ENCODE measurements around the gene LITAFD.
"Not testable (repeated sequence)": the region's sequence is repeated elsewhere in the genome, so short reads cannot be mapped to it uniquely, and the experiment has no call there.

LITAFD gene

DNA sequence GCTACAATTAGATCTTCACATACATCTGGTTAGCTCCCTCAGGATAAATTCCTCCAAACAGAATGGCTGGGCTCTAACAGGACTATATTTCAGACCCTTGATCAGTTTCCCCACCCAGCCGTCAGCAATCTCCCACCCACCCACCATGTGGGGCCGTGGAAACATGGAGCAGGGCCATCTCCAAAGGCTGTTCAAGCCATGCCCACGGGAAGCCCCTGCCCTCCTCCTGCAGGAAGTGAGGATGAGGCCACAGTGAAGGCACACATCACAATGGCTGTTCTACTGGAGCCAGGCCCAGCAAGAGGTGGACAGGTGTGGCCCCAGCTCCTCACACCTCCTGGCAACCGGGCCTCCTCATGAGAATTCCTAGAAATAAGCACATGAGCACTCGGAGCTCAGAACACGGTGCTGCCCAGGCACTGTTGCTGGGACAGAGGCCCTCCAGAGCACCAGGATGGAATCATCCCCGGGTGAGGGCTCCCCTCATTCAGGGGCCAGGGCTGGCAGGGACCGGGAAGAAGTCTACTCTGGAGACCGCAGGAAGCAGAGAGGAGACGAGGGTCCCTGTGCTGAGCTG is at the start of gene LITAFD:
Gene LITAFD, plus strand, starts transcription at position 311 of the 577 bp plus-strand sequence. CDS start 2,005 bp downstream, outside the sequence.
- no peak within 1 kb of the TSS for H3K4me3 ChIP-seq (ENCODE audit: low read length)
- no peak for DNase-seq (ENCODE audit: low read depth)
- TF ChIP-seq, protein P1, sequence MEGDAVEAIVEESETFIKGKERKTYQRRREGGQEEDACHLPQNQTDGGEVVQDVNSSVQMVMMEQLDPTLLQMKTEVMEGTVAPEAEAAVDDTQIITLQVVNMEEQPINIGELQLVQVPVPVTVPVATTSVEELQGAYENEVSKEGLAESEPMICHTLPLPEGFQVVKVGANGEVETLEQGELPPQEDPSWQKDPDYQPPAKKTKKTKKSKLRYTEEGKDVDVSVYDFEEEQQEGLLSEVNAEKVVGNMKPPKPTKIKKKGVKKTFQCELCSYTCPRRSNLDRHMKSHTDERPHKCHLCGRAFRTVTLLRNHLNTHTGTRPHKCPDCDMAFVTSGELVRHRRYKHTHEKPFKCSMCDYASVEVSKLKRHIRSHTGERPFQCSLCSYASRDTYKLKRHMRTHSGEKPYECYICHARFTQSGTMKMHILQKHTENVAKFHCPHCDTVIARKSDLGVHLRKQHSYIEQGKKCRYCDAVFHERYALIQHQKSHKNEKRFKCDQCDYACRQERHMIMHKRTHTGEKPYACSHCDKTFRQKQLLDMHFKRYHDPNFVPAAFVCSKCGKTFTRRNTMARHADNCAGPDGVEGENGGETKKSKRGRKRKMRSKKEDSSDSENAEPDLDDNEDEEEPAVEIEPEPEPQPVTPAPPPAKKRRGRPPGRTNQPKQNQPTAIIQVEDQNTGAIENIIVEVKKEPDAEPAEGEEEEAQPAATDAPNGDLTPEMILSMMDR (IDR thresholded peaks at IDR 0.05; ENCODE audit: insufficient read depth, low read depth, low read length, missing control alignments) = no peak

DNA sequence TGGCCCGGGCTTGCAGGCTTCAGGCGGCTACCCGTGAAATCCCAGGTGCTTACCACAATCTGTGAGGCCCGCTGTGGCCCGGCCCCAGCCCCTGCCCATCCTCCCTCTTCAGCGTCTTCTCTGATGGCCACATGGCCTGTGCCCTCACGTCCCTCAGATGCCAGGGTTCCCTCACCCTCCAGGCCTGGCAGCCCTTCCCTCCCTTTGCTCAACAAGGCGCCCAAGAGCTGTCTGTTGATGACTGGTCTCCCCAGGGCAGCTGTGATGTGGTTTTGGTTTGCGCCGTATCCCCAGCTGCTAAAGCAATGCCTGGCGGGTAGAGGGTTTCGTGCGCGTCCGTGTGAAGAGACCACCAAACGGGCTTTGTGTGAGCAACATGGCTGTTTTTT is 49.4 kb upstream of the LITAFD start:
- H3K4me3 ChIP-seq (ENCODE audit: low read length) = no peak overlapping the region
- DNase-seq (ENCODE audit: low read depth) = no peak
- TF ChIP-seq, protein P1 (IDR thresholded peaks at IDR 0.05; ENCODE audit: insufficient read depth, low read depth, low read length, missing control alignments) = no peak

DNA sequence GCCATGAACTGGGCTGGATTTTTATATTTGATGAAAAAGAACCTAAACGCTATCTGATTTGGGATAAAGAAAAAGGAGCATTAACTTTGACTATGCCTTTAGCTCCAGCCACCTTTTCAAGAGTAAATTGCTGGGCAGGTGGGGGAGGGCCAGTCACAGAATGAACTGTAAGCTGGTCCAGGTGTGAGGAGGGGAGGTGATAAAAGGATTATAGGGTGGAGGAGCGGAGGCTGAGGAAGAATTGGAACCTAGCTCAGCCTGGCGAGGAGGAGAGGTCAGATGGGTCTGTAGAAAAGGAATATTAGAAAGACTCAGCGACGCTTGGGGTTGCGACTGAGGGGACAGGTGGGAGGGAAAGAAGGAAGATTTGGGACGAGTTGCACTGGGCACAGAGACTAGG is 45.4 kb upstream of the LITAFD start:
- DNase-seq (ENCODE audit: low read depth); H3K4me3 ChIP-seq (ENCODE audit: low read length): not testable (repeated sequence)

DNA sequence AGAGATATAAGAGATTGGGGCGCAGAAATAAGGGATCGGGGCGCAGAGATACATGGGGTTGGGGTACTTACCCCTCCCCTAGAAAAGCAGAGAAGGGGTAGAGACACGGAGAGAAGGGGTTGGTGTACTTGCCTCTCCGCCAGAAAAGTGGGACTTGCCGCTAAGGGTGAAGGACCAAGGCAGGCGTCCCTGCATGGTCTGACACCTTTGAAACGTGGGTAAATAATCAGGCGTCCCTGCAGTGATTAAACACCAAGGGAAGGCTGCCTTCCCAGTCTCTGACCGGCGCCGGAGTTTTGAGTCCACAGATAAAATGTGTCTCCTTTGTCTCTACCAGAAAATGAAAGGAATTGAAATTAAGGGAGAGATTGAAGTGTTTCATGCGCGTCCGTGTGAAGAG is 44.6 kb upstream of the LITAFD start:
- not testable (repeated sequence) for DNase-seq (ENCODE audit: low read depth); H3K4me3 ChIP-seq (ENCODE audit: low read length)

DNA sequence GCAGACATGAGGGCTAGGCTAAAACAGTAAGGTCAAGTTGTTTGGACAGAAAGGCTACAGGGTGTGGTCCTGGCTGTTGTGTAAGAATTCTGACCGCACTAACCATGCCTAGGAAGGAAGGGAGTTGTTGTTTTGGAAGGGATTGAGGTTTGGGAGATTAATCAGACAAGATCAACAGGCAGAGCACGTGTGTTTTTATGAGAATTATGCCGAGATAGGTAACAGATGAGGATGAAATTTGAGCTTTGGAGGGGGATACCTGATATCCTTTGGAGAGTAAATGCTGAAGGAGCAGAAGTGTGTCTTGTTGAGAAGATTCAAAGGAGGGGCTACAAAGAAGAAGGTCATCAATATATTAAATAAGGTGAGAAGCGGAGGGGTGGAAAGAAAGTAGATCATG is 40.1 kb upstream of the LITAFD start:
- not testable (repeated sequence) for H3K4me3 ChIP-seq (ENCODE audit: low read length); DNase-seq (ENCODE audit: low read depth)

DNA sequence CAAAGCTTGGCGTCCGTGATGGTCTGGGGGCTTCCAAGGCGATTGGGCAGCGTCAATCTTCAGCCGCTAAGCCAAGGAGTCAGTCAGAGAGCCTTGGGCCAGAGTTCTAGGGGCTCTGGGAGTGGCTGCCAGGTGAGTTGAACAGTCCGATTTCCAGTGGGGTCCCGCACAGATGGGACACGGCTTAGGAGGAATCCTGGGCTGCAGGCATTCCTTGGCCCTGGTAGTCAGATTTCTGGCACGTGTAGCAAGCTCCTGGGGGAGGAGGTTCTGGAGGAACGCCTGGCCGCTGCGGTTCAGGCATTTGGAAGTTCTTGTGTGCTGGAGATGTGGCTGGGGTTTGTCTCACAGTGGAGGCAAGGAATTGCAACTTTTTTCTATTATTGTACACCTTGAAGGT is 38.9 kb upstream of the LITAFD start:
- not testable (repeated sequence) for H3K4me3 ChIP-seq (ENCODE audit: low read length); DNase-seq (ENCODE audit: low read depth)

DNA sequence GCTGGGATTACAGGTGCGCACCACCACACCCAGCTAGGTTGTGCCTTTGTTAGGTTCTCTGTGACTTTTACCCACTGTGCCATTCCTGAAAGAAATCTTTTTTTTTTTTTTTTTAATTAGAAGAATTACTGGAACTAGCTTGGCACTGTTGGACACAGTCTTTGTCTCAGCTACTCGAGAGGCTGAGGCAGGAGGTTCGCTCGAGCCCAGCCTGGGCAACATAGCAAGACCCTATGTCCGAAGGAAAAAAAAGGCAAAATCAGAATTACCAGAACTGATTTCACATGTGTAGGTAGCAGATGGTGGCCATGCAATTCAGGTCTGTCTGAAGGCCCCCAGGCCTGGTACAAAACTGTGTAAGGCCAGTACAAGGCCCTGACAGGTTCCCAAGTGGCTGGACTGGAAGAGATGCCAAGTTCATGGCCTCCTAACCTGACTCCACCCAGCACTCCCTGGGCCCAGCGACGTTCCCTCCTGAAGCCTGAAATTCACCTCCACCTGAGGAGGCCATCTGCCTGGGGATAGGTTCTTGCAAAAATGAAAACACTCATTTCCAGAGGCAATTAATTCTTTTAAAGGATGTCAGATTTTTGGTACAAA is 36.4 kb upstream of the LITAFD start:
- no peak overlapping the region for H3K4me3 ChIP-seq (ENCODE audit: low read length)
- TF ChIP-seq, protein P1 (IDR thresholded peaks at IDR 0.05; ENCODE audit: insufficient read depth, low read depth, low read length, missing control alignments) = no peak
- DNase-seq (ENCODE audit: low read depth) = no peak

DNA sequence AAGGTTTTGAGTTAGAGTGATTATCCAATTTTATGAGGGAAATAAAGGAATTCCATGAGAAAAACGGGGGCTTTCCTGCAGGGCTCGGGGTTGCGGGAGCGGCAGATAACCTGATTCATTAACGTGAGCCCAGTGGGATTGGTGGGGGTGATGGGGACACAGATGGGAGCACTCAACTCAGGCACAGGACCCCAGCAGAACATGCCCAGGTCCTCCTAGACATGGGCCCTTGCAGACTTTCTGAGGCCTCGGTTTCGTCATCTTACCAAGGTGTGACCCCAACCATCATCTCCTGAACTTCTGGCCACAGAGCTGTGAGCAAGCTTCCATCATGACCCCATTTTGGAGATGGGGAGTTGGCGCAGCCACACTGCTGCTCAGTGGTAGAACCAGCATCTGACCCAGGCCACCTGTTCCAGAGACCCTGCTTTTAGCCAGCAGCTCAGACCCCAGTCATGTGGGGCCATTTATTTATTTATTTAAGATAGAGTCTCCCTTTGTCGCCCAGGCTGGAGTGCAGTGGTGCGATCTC is 35.7 kb upstream of the LITAFD start:
- TF ChIP-seq, protein P1 (IDR thresholded peaks at IDR 0.05; ENCODE audit: insufficient read depth, low read depth, low read length, missing control alignments) = no peak
- no peak overlapping the region for H3K4me3 ChIP-seq (ENCODE audit: low read length)
- no peak for DNase-seq (ENCODE audit: low read depth)

DNA sequence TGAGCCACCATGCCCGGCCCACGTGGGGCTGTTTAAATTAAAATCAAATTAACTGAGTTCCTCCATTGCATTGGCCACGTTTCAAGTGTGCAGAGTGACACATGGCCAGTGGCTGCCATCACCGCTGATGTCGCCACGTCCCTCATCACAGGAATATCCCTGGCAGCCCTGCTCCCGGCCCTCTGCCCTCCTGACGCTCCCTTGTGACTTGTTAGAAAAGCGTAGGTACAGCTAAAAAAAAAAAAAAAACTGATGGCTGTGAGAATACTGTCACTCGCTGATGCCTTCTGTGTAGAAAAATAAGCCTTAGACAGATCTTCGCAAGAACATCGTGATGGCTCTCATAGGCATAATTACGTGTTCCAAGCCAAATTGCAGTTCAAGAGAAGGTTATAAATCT is 35.0 kb upstream of the LITAFD start:
- TF ChIP-seq, protein P1 (IDR thresholded peaks at IDR 0.05; ENCODE audit: insufficient read depth, low read depth, low read length, missing control alignments) = no peak
- DNase-seq (ENCODE audit: low read depth) = no peak
- H3K4me3 ChIP-seq (ENCODE audit: low read length) = no peak overlapping the region

All from epithelial cell of esophagus (primary cell).